ENCODE measurements around the gene MTERF2.
A peak's percentile ranks its signal among the peaks of the same experiment; 100 is the strongest.
"Not testable (repeated sequence)": the region's sequence is repeated elsewhere in the genome, so short reads cannot be mapped to it uniquely, and the experiment has no call there.

The MTERF2 gene

GRCh38 chr12:106986625-106987389 is at the start of gene MTERF2:
TSS of gene MTERF2 (minus strand) at chr12:106987146. CDS start at chr12:106978714, 8,432 bp downstream.
- H3K27me3 Mint-ChIP-seq = no peaks in the 10 kb centered on the region
- peak; percentile 98 for ATAC-seq
- H3K4me3 Mint-ChIP-seq = peak within 1 kb of the TSS; percentile 99
- H3K4me1 Mint-ChIP-seq = peaks cover 38% of the 10 kb centered on the region
- peaks cover 27% of the 10 kb centered on the region for H3K36me3 Mint-ChIP-seq
- H3K27ac Mint-ChIP-seq = peak within 1 kb of the TSS; percentile 92
- peaks cover 11% of the 10 kb centered on the region for H3K9me3 Mint-ChIP-seq

GRCh38 chr12:107035733-107036132 is 48.8 kb upstream of the MTERF2 start:
- H3K27ac Mint-ChIP-seq = no peak overlapping the region
- H3K36me3 Mint-ChIP-seq = peaks cover 7% of the 10 kb centered on the region
- peaks cover 9% of the 10 kb centered on the region for H3K27me3 Mint-ChIP-seq
- H3K4me3 Mint-ChIP-seq = no peak overlapping the region
- no peaks in the 10 kb centered on the region for H3K4me1 Mint-ChIP-seq
- no peak for ATAC-seq
- no peaks in the 10 kb centered on the region for H3K9me3 Mint-ChIP-seq

GRCh38 chr12:107033758-107034739 is 47.1 kb upstream of the MTERF2 start:
- Mint-ChIP-seq H3K27me3 (peaks cover 9% of the 10 kb centered on the region), H3K4me3 (no peak overlapping the region), H3K4me1 (no peaks in the 10 kb centered on the region), H3K27ac (no peak overlapping the region), H3K9me3 (no peaks in the 10 kb centered on the region), H3K36me3 (peaks cover 7% of the 10 kb centered on the region)
- ATAC-seq = no peak

- no peaks in the 10 kb centered on the region for H3K9me3 Mint-ChIP-seq
- H3K27me3 Mint-ChIP-seq = no peaks in the 10 kb centered on the region
- ATAC-seq = no peak
- no peak overlapping the region for H3K4me3 Mint-ChIP-seq
- H3K27ac Mint-ChIP-seq = no peak overlapping the region
- no peaks in the 10 kb centered on the region for H3K4me1 Mint-ChIP-seq
- H3K36me3 Mint-ChIP-seq = no peaks in the 10 kb centered on the region
These were observed 45.3 kb upstream of the MTERF2 start for GRCh38 chr12:107032266-107032665.

GRCh38 chr12:107031061-107031460 is 44.1 kb upstream of the MTERF2 start:
- Mint-ChIP-seq H3K27me3 (no peaks in the 10 kb centered on the region), H3K36me3 (no peaks in the 10 kb centered on the region), H3K9me3 (no peaks in the 10 kb centered on the region), H3K4me3 (no peak overlapping the region), H3K27ac (no peak overlapping the region), H3K4me1 (no peaks in the 10 kb centered on the region)
- no peak for ATAC-seq

GRCh38 chr12:107029081-107029480 is 42.1 kb upstream of the MTERF2 start:
- no peaks in the 10 kb centered on the region for H3K9me3 Mint-ChIP-seq
- H3K27ac Mint-ChIP-seq = no peak overlapping the region
- H3K4me3 Mint-ChIP-seq = no peak overlapping the region
- no peak for ATAC-seq
- H3K4me1 Mint-ChIP-seq = no peaks in the 10 kb centered on the region
- H3K27me3 Mint-ChIP-seq = no peaks in the 10 kb centered on the region
- H3K36me3 Mint-ChIP-seq = no peaks in the 10 kb centered on the region

- Mint-ChIP-seq H3K27me3 (no peaks in the 10 kb centered on the region), H3K4me1 (no peaks in the 10 kb centered on the region), H3K27ac (no peak overlapping the region), H3K4me3 (no peak overlapping the region), H3K36me3 (no peaks in the 10 kb centered on the region), H3K9me3 (no peaks in the 10 kb centered on the region)
- ATAC-seq = no peak
These were observed 40.7 kb upstream of the MTERF2 start for GRCh38 chr12:107027636-107028053.

- Mint-ChIP-seq H3K4me3 (no peak overlapping the region), H3K27ac (no peak overlapping the region), H3K9me3 (no peaks in the 10 kb centered on the region), H3K27me3 (no peaks in the 10 kb centered on the region), H3K4me1 (no peaks in the 10 kb centered on the region), H3K36me3 (no peaks in the 10 kb centered on the region)
- ATAC-seq = no peak
These were observed 40.1 kb upstream of the MTERF2 start for GRCh38 chr12:107026806-107027635.

GRCh38 chr12:107026356-107026755 is 39.4 kb upstream of the MTERF2 start:
- not testable (repeated sequence) for H3K27me3 Mint-ChIP-seq, ATAC-seq, H3K36me3 Mint-ChIP-seq, H3K4me3 Mint-ChIP-seq, H3K9me3 Mint-ChIP-seq, H3K27ac Mint-ChIP-seq, H3K4me1 Mint-ChIP-seq

- Mint-ChIP-seq H3K36me3 (peaks cover under 1% of the 10 kb centered on the region), H3K9me3 (no peaks in the 10 kb centered on the region), H3K4me3 (no peak overlapping the region), H3K4me1 (no peaks in the 10 kb centered on the region), H3K27me3 (no peaks in the 10 kb centered on the region), H3K27ac (no peak overlapping the region)
- no peak for ATAC-seq
These were observed 38.7 kb upstream of the MTERF2 start for GRCh38 chr12:107025671-107026070.

GRCh38 chr12:107019546-107019945 is 32.6 kb upstream of the MTERF2 start:
- H3K27ac Mint-ChIP-seq = no peak overlapping the region
- H3K27me3 Mint-ChIP-seq = no peaks in the 10 kb centered on the region
- peaks cover 20% of the 10 kb centered on the region for H3K36me3 Mint-ChIP-seq
- no peak for ATAC-seq
- no peaks in the 10 kb centered on the region for H3K4me1 Mint-ChIP-seq
- peaks cover 5% of the 10 kb centered on the region for H3K9me3 Mint-ChIP-seq
- H3K4me3 Mint-ChIP-seq = no peak overlapping the region

GRCh38 chr12:107017042-107017441 is 30.1 kb upstream of the MTERF2 start:
- Mint-ChIP-seq H3K4me1 (no peaks in the 10 kb centered on the region), H3K27me3 (no peaks in the 10 kb centered on the region), H3K9me3 (peaks cover 5% of the 10 kb centered on the region), H3K36me3 (peaks cover 20% of the 10 kb centered on the region), H3K27ac (no peak overlapping the region), H3K4me3 (no peak overlapping the region)
- ATAC-seq = no peak

- no peak for ATAC-seq
- H3K36me3 Mint-ChIP-seq = peaks cover 14% of the 10 kb centered on the region
- peaks cover 2% of the 10 kb centered on the region for H3K27me3 Mint-ChIP-seq
- no peaks in the 10 kb centered on the region for H3K4me1 Mint-ChIP-seq
- H3K9me3 Mint-ChIP-seq = no peaks in the 10 kb centered on the region
- H3K27ac Mint-ChIP-seq = no peak overlapping the region
- no peak overlapping the region for H3K4me3 Mint-ChIP-seq
These were observed 27.1 kb upstream of the MTERF2 start for GRCh38 chr12:107014055-107014454.

- no peak for ATAC-seq
- Mint-ChIP-seq H3K27me3 (peaks cover 14% of the 10 kb centered on the region), H3K4me1 (no peaks in the 10 kb centered on the region), H3K27ac (no peak overlapping the region), H3K4me3 (no peak overlapping the region), H3K36me3 (peaks cover 18% of the 10 kb centered on the region), H3K9me3 (peaks cover 3% of the 10 kb centered on the region)
These were observed 25.9 kb upstream of the MTERF2 start for GRCh38 chr12:107012736-107013425.
